Activated CD4-positive, alpha-beta T cell treated with anti-CD3 and anti-CD28 coated beads, Interleukin-10, Interleukin-2, amounts not matched to agents 100 ng/mL and 50 ng/mL, durations not matched to agents 16 hours and 8 hours (primary cell): ENCODE data around the gene TRAPPC6A.
"Not testable (repeated sequence)": the region's sequence is repeated elsewhere in the genome, so short reads cannot be mapped to it uniquely, and the experiment has no call there.

Experiments
- DNase-seq: peaks from one replicate; pipeline ENCODE4 v3.0.0-alpha.2; 2020

The TRAPPC6A gene

GRCh38 chr19:45125975-45126493 lies 52.0 kb downstream of the TRAPPC6A start:
- peak; percentile 79 for DNase-seq

- DNase-seq, result no peak
These were observed 52.7 kb downstream of the TRAPPC6A start for GRCh38 chr19:45125360-45125759.

GRCh38 chr19:45124021-45124420 lies 54.0 kb downstream of the TRAPPC6A start:
- DNase-seq, result no peak

- no peak for DNase-seq
These were observed 54.6 kb downstream of the TRAPPC6A start for GRCh38 chr19:45123440-45123850.

GRCh38 chr19:45122832-45123231 lies 55.2 kb downstream of the TRAPPC6A start:
- DNase-seq, result no peak

GRCh38 chr19:45121827-45122345 lies 56.2 kb downstream of the TRAPPC6A start:
- no peak for DNase-seq

GRCh38 chr19:45119582-45119981 lies 58.5 kb downstream of the TRAPPC6A start:
- DNase-seq, result no peak

GRCh38 chr19:45118591-45119355 lies 59.3 kb downstream of the TRAPPC6A start:
- not testable (repeated sequence) for DNase-seq

GRCh38 chr19:45118106-45118505 lies 59.9 kb downstream of the TRAPPC6A start:
- no peak for DNase-seq

GRCh38 chr19:45117671-45118070 lies 60.4 kb downstream of the TRAPPC6A start:
- no peak for DNase-seq

- peak; percentile 81 for DNase-seq
These were observed 60.9 kb downstream of the TRAPPC6A start for GRCh38 chr19:45117167-45117594.

- DNase-seq, result no peak
These were observed 62.0 kb downstream of the TRAPPC6A start for GRCh38 chr19:45115809-45116615.

- DNase-seq, result no peak
These were observed 63.9 kb downstream of the TRAPPC6A start for GRCh38 chr19:45114116-45114515.

- no peak for DNase-seq
These were observed 64.4 kb downstream of the TRAPPC6A start for GRCh38 chr19:45113628-45114027.
